Stimulated activated naive CD4-positive, alpha-beta T cell treated with Interleukin-2 at 50 U/mL for 16 hours (primary cell): ENCODE measurements around the gene PPP3CA.

Source experiments
- DNase-seq: peaks from one replicate; lab custom pipeline; 2025; lab: John Stamatoyannopoulos, UW

PPP3CA gene

DNA sequence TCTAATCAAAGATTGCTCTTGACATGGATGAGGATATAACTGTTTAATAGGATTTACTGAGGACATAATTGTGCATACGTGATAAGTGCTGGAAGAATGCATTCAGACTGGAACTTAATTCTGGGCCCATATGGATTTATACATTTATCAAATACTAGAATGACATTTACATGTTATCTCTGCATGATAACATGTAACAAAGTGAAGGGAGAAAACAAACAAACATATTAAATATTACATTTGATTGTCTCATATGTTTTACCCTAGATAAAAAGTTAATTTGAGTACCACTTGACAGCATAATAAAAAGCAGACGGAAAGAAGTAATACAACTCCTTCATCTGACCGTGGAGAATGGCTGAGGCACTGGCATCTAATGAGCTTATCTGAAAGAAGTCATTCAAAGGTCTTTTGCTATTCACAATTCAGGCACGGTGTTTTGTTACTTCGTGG, 297.8 kb downstream of the PPP3CA start:
- DNase-seq: no peak

GRCh38 chr4:101044766-101045165, 302.6 kb downstream of the PPP3CA start:
- DNase-seq: no peak

- no peak for DNase-seq
Measured at GRCh38 chr4:101042847-101043246, 304.5 kb downstream of the PPP3CA start.

- no peak for DNase-seq
Measured at GRCh38 chr4:101040776-101041175, 306.6 kb downstream of the PPP3CA start.

DNA sequence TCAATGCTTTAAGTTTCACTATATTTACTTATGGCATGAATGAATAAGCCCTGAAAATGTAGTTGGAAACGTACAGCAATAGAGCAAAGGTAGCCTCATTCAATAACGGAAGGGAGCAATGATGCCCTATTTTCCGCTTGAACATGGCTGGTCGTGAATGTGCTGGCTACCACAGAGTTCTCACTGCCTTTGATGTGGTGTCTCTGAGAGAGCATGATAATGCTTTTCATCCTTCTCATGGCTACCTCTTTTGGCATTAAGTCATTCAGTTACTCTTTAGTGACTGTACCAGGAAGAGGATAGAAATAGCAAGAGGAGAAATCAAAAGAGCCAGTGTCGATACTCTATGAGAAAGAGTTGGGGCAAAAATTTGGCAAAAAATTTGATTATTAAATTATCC, 308.0 kb downstream of the PPP3CA start:
- peak; percentile 66 for DNase-seq

GRCh38 chr4:101037938-101038413, 309.4 kb downstream of the PPP3CA start:
- no peak for DNase-seq

GRCh38 chr4:101037249-101037648, 310.1 kb downstream of the PPP3CA start:
- DNase-seq: no peak

DNA sequence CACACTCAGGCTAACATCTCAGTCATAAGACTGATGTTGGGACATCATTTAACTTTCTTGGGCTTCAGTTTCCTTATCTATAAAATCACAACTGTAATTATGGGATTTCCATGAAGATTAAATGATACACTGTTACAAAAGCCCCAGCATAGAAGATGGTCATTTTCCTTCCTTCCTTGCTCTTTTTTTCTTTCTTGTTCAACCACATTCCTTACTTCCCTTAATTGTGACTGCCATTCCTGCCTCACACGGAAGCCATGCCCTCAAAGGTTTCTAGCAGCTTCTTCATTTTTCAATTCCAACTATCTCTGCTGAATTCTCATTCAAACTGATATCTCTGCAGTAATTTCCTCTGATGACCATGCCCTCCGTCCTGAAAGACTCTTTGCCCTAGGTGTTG, 311.8 kb downstream of the PPP3CA start:
- DNase-seq: no peak

DNA sequence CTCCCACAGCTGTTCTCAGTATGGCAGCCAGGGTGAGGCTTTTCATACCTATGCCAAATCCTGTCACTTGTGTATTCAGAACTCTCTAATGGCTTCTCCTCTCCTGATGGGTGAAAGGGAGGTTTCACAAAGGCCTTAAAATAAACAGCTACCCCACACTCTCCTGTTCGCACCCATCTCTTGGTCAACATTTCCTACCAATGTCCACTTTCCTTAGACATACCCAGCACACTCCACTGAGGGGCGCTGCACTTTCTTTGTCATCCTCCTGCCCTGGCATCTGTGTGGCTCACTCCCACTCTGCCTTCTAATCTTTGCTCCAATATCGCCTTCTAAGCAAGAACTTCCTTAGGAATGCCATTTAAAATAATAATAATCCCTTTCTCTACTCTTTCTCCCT, 313.3 kb downstream of the PPP3CA start:
- no peak for DNase-seq

DNA sequence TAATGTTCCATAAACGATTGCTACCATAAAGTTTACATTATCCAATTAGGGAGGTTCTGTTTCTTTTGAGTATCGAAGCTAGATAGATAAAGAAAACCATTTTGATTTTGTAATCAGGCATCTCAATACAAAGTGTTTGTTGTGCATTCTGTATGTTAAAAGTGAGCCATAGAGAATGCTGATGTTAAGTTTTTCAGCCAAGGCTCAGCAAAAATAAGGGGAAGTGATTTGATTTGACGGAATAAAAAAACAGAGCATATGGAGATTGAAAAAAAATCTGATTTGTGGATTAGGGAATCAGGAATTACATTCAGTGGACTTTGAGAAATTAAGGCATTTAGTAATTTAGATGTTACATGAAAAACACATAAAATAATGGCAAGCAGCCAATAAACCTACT, 314.8 kb downstream of the PPP3CA start:
- DNase-seq: no peak

DNA sequence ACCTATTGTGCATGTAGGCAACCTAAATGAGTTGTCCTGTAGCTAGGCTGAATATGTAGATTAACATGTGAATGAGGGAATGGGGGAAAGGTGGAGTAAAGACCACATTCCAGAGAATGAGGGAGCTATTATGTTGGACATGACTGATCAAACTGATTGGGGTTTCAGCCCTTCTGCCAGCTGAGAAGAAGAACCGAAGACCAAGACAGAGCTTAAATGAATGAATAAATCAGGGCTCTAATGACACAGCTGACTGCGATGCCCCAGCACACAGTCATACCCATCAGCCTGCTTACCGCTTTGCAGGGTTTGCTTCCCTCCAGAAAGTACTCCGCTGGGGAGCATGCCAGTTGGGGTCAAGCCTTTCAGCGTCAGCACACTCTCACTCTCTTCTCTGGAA, 315.4 kb downstream of the PPP3CA start:
- no peak for DNase-seq

DNA sequence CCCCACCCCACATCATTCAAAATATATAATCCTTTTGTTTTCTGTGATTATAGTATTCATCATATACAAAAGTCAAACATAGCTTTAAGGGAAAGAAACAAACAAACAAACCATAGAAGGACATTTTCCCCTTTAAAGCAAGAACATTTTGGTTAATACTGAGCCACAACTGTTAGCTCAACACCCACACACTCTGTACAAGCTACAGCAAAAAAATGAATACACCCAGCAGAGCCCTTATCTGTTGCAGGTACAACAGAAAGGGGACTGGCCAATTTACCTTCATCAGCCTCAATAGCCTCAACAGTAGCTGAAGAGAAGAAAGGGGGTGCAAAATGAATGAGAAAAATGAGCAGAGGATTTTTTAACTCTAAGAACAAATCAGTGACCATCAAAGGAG, 318.4 kb downstream of the PPP3CA start:
- no peak for DNase-seq

GRCh38 chr4:101027721-101028120, 319.6 kb downstream of the PPP3CA start:
- no peak for DNase-seq

DNA sequence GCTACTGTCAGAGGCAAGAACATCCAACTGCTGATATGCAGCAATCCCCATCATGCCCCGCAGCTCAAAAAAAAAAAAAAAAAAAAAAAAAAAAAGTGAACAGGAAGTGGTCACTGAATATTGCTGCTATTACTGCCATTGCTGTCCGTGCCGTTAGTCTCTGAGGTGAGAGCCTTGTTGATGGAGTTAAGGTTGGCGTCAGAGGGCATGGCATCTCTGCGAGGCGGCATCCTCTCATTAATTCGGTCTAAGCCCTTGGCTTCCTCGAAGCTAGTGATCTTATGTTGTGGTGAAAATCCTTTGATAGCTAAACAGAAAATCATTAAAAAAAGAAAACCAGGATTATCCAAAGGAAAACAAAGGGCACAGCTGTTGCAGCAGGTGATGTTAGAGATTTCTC, 321.6 kb downstream of the PPP3CA start:
- no peak for DNase-seq

GRCh38 chr4:101022151-101023024, 324.9 kb downstream of the PPP3CA start:
- DNase-seq: no peak

- no peak for DNase-seq
Measured at GRCh38 chr4:101020956-101021355, 326.4 kb downstream of the PPP3CA start.

- no peak for DNase-seq
Measured at GRCh38 chr4:101019941-101020401, 327.4 kb downstream of the PPP3CA start.

GRCh38 chr4:101019313-101019712, 328.0 kb downstream of the PPP3CA start:
- DNase-seq: peak; percentile 28

DNA sequence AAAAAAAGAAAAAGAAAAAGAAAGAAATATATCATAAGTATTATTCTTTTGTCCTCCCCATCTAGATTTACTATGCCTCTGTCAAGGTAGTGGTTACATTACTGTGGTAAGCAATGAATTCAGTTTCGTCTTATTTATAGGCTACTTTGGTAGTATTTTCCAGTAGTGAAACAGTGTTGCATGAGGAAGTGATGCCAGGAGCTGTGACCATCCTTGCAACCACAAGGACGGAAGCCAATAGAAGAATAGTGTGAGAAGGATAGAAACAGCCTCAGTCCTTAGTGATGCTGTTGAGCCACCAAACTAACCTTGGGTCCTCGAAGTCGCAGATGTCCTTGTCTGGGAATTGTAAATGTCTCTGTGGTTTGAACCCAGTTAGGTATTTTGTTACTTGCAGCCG, 328.5 kb downstream of the PPP3CA start:
- DNase-seq: no peak

- DNase-seq: no peak
Measured at GRCh38 chr4:101014417-101014816, 332.9 kb downstream of the PPP3CA start.

- DNase-seq: no peak
Measured at GRCh38 chr4:101010987-101011386, 336.3 kb downstream of the PPP3CA start.

DNA sequence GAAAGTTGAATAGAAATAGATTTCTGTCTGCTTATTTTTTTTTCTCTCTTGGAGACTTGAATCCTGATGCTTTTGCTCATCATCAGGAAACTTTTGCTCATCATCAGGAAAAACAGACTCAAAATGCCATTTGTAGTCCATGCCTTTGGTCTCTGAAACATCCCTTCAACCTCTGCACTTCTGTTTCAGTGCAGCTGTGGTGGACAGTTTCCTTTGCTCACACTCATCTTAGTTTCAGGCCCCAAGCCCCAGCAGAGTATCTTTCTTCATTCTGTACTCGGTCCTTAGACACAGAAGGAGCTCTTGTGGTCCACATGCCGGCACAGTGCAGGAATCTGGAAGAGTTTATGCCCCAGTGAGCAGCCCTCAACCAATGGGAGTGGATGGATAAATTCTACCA, 337.9 kb downstream of the PPP3CA start:
- no peak for DNase-seq

- no peak for DNase-seq
Measured at GRCh38 chr4:101008503-101008902, 338.8 kb downstream of the PPP3CA start.

GRCh38 chr4:101005659-101006058, 341.7 kb downstream of the PPP3CA start:
- DNase-seq: no peak
